Osteoblast (primary cell): ENCODE data around the gene PUS1. TPM values are rescaled to one million over a fixed set of nuclear protein-coding genes. Genes with fewer than 3 reads are reported as not detected.

Experiments used
- DNase-seq: peaks from one replicate; pipeline ENCODE4 v3.0.0; 2011; ENCODE audit warnings: low spot score, mixed read lengths; ENCODE audit not compliant: insufficient read length; ENCODE audit errors: missing footprints
- H2AFZ ChIP-seq: 2 replicates; pipeline ENCODE4 v1.6.0; 2011; ENCODE audit warnings: mild to moderate bottlenecking, low read length
- H3K27ac ChIP-seq: 2 replicates; pipeline ENCODE4 v1.5.1; 2011; ENCODE audit warnings: mild to moderate bottlenecking, low read depth, low read length, moderate library complexity
- H3K27me3 ChIP-seq: 2 replicates; pipeline ENCODE4 v1.6.0; 2012; ENCODE audit warnings: mild to moderate bottlenecking, control low read depth, inconsistent platforms, low read length, moderate library complexity; ENCODE audit not compliant: insufficient read depth
- H3K36me3 ChIP-seq: 2 replicates; pipeline ENCODE4 v1.5.1; 2011; ENCODE audit warnings: mild to moderate bottlenecking, low read length, control low read depth, moderate library complexity; ENCODE audit not compliant: insufficient read depth
- H3K4me1 ChIP-seq: 2 replicates; pipeline ENCODE4 v1.5.1; 2011; ENCODE audit warnings: mild to moderate bottlenecking, low read length, control low read depth, moderate library complexity; ENCODE audit not compliant: insufficient read depth
- H3K4me2 ChIP-seq: 2 replicates; pipeline ENCODE4 v1.6.0; 2011; ENCODE audit warnings: mild to moderate bottlenecking, low read length; ENCODE audit not compliant: insufficient read depth
- H3K4me3 ChIP-seq: fragments of 200-600 bp; sonication (generic); 3 replicates; pipeline ENCODE4 v1.5.1; 2012; ENCODE audit warnings: mild to moderate bottlenecking, low read length, inconsistent platforms; ENCODE audit not compliant: insufficient read depth
- H3K79me2 ChIP-seq: 2 replicates; pipeline ENCODE4 v1.6.0; 2012; ENCODE audit warnings: mild to moderate bottlenecking, low read length, control low read depth, inconsistent platforms; ENCODE audit not compliant: insufficient read depth
- H3K9me3 ChIP-seq: 2 replicates; pipeline ENCODE4 v1.5.1; 2011; ENCODE audit warnings: low read depth, low read length, control low read depth
- H4K20me1 ChIP-seq: 2 replicates; pipeline ENCODE4 v1.6.0; 2012; ENCODE audit warnings: mild to moderate bottlenecking, low read length, control low read depth; ENCODE audit not compliant: insufficient read depth
- total RNA-seq: library from RNA; depleted of rRNA; stranded (reverse); fragments of >200 nt; gene quantifications from 2 replicates; pipeline ENCODE4 v1.2.3, GENCODE V29; 2012
- TF ChIP-seq, protein P1 (sequence below): IDR thresholded peaks from 2 replicates; pipeline ENCODE4 v1.5.1; 2011; ENCODE audit warnings: mild to moderate bottlenecking, low read depth, low read length, moderate library complexity; ENCODE audit errors: extremely low read depth

Gene PUS1
- total RNA-seq, 1 donor: 7.6 TPM

DNA sequence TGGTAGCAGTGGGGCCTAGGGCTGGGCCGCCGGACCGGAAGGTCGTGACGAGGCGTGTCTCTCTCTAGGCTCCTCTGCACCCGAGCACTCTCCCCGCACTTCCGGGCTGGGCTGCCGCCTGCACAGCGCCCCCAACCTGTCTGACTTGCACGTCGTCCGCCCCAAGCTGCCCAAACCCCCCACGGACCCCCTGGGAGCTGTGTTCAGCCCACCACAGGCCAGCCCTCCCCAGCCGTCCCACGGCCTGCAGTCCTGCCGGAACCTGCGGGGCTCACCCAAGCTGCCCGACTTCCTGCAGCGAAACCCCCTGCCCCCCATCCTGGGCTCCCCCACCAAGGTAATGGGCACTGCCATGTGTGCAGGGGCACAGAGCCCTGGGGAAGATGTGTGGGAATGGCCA is 13.3 kb upstream of the PUS1 start:
- Histone ChIP-seq H3K4me3 (no peak overlapping the region), H2AFZ (no peak overlapping the region), H3K27ac (no peak overlapping the region), H3K9me3 (no peaks in the 10 kb centered on the region), H4K20me1 (peaks cover 9% of the 10 kb centered on the region), H3K79me2 (no peaks in the 10 kb centered on the region), H3K4me2 (no peak overlapping the region), H3K4me1 (peaks cover 9% of the 10 kb centered on the region), H3K36me3 (peaks cover 30% of the 10 kb centered on the region), H3K27me3 (no peaks in the 10 kb centered on the region)
- peak; percentile 57 for DNase-seq
- TF ChIP-seq, protein P1, sequence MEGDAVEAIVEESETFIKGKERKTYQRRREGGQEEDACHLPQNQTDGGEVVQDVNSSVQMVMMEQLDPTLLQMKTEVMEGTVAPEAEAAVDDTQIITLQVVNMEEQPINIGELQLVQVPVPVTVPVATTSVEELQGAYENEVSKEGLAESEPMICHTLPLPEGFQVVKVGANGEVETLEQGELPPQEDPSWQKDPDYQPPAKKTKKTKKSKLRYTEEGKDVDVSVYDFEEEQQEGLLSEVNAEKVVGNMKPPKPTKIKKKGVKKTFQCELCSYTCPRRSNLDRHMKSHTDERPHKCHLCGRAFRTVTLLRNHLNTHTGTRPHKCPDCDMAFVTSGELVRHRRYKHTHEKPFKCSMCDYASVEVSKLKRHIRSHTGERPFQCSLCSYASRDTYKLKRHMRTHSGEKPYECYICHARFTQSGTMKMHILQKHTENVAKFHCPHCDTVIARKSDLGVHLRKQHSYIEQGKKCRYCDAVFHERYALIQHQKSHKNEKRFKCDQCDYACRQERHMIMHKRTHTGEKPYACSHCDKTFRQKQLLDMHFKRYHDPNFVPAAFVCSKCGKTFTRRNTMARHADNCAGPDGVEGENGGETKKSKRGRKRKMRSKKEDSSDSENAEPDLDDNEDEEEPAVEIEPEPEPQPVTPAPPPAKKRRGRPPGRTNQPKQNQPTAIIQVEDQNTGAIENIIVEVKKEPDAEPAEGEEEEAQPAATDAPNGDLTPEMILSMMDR: no peak

DNA sequence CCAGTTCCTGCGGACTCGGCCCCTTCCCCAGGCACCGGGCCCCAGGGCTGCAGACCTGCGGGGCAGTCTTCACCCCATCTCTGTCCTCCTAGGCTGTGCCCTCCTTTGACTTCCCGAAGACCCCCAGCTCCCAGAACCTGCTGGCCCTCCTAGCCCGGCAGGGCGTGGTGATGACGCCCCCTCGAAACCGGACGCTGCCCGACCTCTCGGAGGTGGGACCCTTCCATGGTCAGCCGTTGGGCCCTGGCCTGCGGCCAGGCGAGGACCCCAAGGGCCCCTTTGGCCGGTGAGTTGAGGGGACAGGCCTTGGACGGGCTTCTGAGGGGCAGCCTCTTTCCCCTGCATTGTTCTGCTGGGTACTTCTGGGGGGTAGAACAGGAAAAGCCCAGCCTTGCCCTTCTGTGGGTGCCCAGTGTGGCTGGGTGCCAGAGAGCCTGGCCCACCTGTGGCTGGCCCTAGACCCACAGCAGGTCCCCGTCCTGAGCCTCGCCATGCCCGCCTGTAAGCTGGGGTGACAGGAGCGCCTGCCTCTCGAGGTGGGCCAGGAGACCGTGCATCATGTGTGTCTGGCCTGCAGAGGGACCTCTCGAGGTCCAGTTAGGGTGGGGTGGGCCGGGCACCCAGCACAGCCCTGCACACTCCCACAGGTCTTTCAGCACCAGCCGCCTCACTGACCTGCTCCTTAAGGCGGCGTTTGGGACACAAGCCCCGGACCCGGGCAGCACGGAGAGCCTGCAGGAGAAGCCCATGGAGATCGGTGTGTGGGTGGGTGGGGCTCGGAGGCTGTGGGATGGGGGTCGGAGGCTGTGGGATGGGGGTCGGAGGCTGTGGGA is 12.6 kb upstream of the PUS1 start:
- H4K20me1 ChIP-seq: peaks cover 9% of the 10 kb centered on the region
- no peak overlapping the region for H3K4me2 ChIP-seq
- no peaks in the 10 kb centered on the region for H3K27me3 ChIP-seq
- H3K36me3 ChIP-seq: peaks cover 34% of the 10 kb centered on the region
- no peak overlapping the region for H3K27ac ChIP-seq
- peaks cover 9% of the 10 kb centered on the region for H3K4me1 ChIP-seq
- no peaks in the 10 kb centered on the region for H3K79me2 ChIP-seq
- TF ChIP-seq, protein P1: no peak
- H2AFZ ChIP-seq: no peak overlapping the region
- H3K4me3 ChIP-seq: no peak overlapping the region
- DNase-seq: peak; percentile 86
- no peaks in the 10 kb centered on the region for H3K9me3 ChIP-seq

DNA sequence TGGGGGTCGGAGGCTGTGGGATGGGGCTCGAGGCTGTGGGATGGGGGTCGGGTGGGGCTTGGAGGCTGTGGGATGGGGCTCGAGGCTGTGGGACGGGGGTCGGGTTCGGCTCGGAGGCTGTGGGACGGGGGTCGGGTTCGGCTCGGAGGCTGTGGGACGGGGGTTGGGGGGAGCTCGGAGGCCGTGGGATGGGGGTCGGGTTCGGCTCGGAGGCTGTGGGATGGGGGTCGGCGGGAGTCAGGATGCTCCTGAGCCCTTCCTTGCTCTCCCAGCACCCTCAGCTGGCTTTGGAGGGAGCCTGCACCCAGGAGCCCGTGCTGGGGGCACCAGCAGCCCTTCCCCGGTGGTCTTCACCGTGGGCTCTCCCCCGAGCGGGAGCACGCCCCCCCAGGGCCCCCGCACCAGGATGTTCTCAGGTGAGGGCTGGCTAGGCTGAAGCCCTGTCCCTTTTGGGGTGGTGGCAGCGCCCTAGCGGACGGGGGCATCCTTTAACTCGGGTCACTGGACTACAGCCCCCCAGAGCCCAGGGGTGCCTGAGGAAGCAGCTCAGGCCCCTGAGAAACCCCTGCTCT is 11.9 kb upstream of the PUS1 start:
- DNase-seq: peak; percentile 81
- TF ChIP-seq, protein P1: no peak
- Histone ChIP-seq H3K27me3 (no peaks in the 10 kb centered on the region), H3K9me3 (no peaks in the 10 kb centered on the region), H3K4me2 (no peak overlapping the region), H4K20me1 (peaks cover 6% of the 10 kb centered on the region), H2AFZ (no peak overlapping the region), H3K27ac (no peak overlapping the region), H3K4me1 (peaks cover 6% of the 10 kb centered on the region), H3K79me2 (no peaks in the 10 kb centered on the region), H3K4me3 (no peak overlapping the region), H3K36me3 (peaks cover 34% of the 10 kb centered on the region)

DNA sequence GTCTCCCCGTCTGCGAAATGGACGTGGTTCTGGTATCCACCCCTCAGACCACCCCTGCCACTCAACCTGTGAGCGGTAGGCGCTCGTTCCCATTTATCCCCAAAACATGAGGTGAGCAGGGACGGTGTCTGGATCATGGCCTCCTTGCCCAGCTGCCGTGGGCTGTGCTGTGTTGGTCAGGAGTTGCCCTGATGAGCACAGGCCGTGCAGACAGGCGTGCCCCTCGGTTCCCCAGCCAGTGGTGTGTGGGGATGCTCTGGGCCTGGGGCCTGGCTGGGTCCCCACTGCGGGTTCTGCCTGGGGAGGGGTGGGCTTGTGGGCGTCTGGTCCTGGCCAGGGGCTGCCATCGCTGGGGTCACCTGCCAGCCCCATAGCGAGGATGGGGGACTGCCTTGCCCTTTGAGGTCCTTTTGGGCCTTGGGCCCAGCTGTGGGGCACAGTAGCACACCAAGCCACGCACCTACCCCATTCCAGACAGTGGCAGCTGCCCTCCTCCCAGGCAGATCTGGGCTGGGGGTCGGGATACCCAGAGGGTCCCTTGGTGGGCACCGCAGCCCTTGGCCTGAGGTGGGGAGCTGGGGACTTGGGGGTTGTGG is 11.3 kb upstream of the PUS1 start:
- DNase-seq: peak; percentile 80
- Histone ChIP-seq H3K4me1 (peaks cover 1% of the 10 kb centered on the region), H3K4me3 (no peak overlapping the region), H3K9me3 (no peaks in the 10 kb centered on the region), H3K27ac (no peak overlapping the region), H2AFZ (no peak overlapping the region), H3K27me3 (no peaks in the 10 kb centered on the region), H3K4me2 (no peak overlapping the region), H3K79me2 (no peaks in the 10 kb centered on the region), H3K36me3 (peaks cover 34% of the 10 kb centered on the region), H4K20me1 (peaks cover 2% of the 10 kb centered on the region)
- TF ChIP-seq, protein P1: no peak
